BLaER1 treated with 17β-estradiol and CSF1 and Interleukin-3, amounts not matched to agents 10 nM and 100 nM (cell line): Measurements from ENCODE around the gene CTSE.
"Not testable (repeated sequence)": the region's sequence is repeated elsewhere in the genome, so short reads cannot be mapped to it uniquely, and the experiment has no call there.

Experiments
- H3K27ac ChIP-seq, 11 experiments: shearing (Covaris generic); formaldehyde crosslinking; 2 replicates each; pipeline ENCODE4 v1.8.1; 2022
- H3K27me3 ChIP-seq, 11 experiments: shearing (Covaris generic); formaldehyde crosslinking; 2 replicates each; pipeline ENCODE4 v1.8.1; 2022
- H3K36me3 ChIP-seq, 11 experiments: shearing (Covaris generic); formaldehyde crosslinking; 2 replicates each; pipeline ENCODE4 v1.8.1; 2022
- H3K4me1 ChIP-seq, 10 experiments: shearing (Covaris generic); formaldehyde crosslinking; 2 replicates each; pipeline ENCODE4 v1.8.1; 2022
- H3K4me2 ChIP-seq, 11 experiments: shearing (Covaris generic); formaldehyde crosslinking; 2 replicates each; pipeline ENCODE4 v1.8.1; 2022
- H3K4me3 ChIP-seq, 10 experiments: shearing (Covaris generic); formaldehyde crosslinking; 2 replicates each; pipeline ENCODE4 v1.8.1; 2022
- H3K9ac ChIP-seq, 11 experiments: shearing (Covaris generic); formaldehyde crosslinking; 2 replicates each; pipeline ENCODE4 v1.8.1; 2022
- H3K9me3 ChIP-seq, 11 experiments: shearing (Covaris generic); formaldehyde crosslinking; replicated peaks in 1 of 11; 2 replicates each; pipeline ENCODE4 v1.8.1; 2022
- H4K20me1 ChIP-seq, 11 experiments: shearing (Covaris generic); formaldehyde crosslinking; 2 replicates each; pipeline ENCODE4 v1.8.1; 2022
- Cebpa-rat ChIP-seq, 11 experiments: shearing (Covaris generic); IDR thresholded peaks; 2 replicates each; pipeline ENCODE4 v1.8.1; 2022

Gene CTSE

GRCh38 chr1:206002871-206003801 is 20.6 kb downstream of the CTSE start, which contains the start of gene RAB7B:
RAB7B (minus strand) TSS chr1:206003395; CDS start chr1:205994135, 9,260 bp downstream.
- Histone ChIP-seq H3K36me3 (peaks cover 0 to 19% (median 0%) of the 10 kb centered on the region in 11 experiments; a peak in 4 of 22 replicates), H3K4me3 (peak within 1 kb of the TSS in 6 of 10 experiments; percentile 26 to 65 (median 54); a peak in 10 of 20 replicates), H3K9me3 (peaks cover 0 to 4% (median 0%) of the 10 kb centered on the region in 11 experiments; a peak in 2 of 22 replicates), H3K27ac (peak within 1 kb of the TSS in 6 of 11 experiments; percentile 19 to 66 (median 35); a peak in 10 of 22 replicates), H3K27me3 (no peaks in the 10 kb centered on the region), H4K20me1 (peaks cover 0 to under 1% (median 0%) of the 10 kb centered on the region in 11 experiments; a peak in 1 of 22 replicates), H3K9ac (peak within 1 kb of the TSS in 7 of 11 experiments; percentile 6 to 71 (median 28); a peak in 10 of 22 replicates), H3K4me1 (peaks cover 0 to 96% (median 46%) of the 10 kb centered on the region in 10 experiments; a peak in 16 of 20 replicates), H3K4me2 (peak within 1 kb of the TSS in 10 of 11 experiments; percentile 11 to 99 (median 66); a peak in 18 of 22 replicates)
- no peak for TF ChIP-seq Cebpa-rat (IDR thresholded peaks at IDR 0.05)

- Histone ChIP-seq H3K4me2 (peak overlapping the region in 7 of 11 experiments; percentile 54 to 99 (median 80); a peak in 14 of 22 replicates), H3K4me1 (peaks cover 0 to 96% (median 46%) of the 10 kb centered on the region in 10 experiments; a peak in 16 of 20 replicates), H3K4me3 (peak overlapping the region in 6 of 10 experiments; percentile 25 to 65 (median 54); a peak in 10 of 20 replicates), H3K9ac (peak overlapping the region in 4 of 11 experiments; percentile 45 to 71 (median 69); a peak in 7 of 22 replicates), H4K20me1 (peaks cover 0 to 7% (median 0%) of the 10 kb centered on the region in 11 experiments; a peak in 1 of 22 replicates), H3K27ac (peak overlapping the region in 4 of 11 experiments; percentile 20 to 66 (median 60); a peak in 6 of 22 replicates), H3K27me3 (no peaks in the 10 kb centered on the region), H3K9me3 (peaks cover 0 to 14% (median 5%) of the 10 kb centered on the region in 11 experiments; a peak in 16 of 22 replicates), H3K36me3 (peaks cover 0 to 28% (median 0%) of the 10 kb centered on the region in 11 experiments; a peak in 7 of 22 replicates)
- no peak for TF ChIP-seq Cebpa-rat (IDR thresholded peaks at IDR 0.05)
Observed at GRCh38 chr1:206002160-206002559, 21.5 kb downstream of the CTSE start.

GRCh38 chr1:206001476-206001888 is 22.2 kb downstream of the CTSE start:
- Histone ChIP-seq H3K27ac (peak overlapping the region in 7 of 11 experiments; percentile 20 to 66 (median 41); a peak in 9 of 22 replicates), H4K20me1 (peaks cover 0 to 7% (median 0%) of the 10 kb centered on the region in 11 experiments; a peak in 1 of 22 replicates), H3K9me3 (peaks cover 2 to 20% (median 11%) of the 10 kb centered on the region in 11 experiments; a peak in 20 of 22 replicates), H3K4me2 (peak overlapping the region in 7 of 11 experiments; percentile 54 to 99 (median 80); a peak in 13 of 22 replicates), H3K4me3 (peak overlapping the region in 4 of 10 experiments; percentile 51 to 65 (median 60); a peak in 8 of 20 replicates), H3K36me3 (peaks cover 0 to 35% (median 0%) of the 10 kb centered on the region in 11 experiments; a peak in 7 of 22 replicates), H3K9ac (peak overlapping the region in 5 of 11 experiments; percentile 29 to 71 (median 69); a peak in 7 of 22 replicates), H3K4me1 (peaks cover 0 to 93% (median 48%) of the 10 kb centered on the region in 10 experiments; a peak in 16 of 20 replicates), H3K27me3 (no peaks in the 10 kb centered on the region)
- TF ChIP-seq Cebpa-rat (IDR thresholded peaks at IDR 0.05): no peak

- Histone ChIP-seq H3K36me3 (peaks cover 0 to 40% (median 0%) of the 10 kb centered on the region in 11 experiments; a peak in 7 of 22 replicates), H3K4me1 (peaks cover 0 to 89% (median 46%) of the 10 kb centered on the region in 10 experiments; a peak in 16 of 20 replicates), H3K9ac (peak overlapping the region in 2 of 11 experiments; percentile 42 to 44; a peak in 2 of 22 replicates), H3K27ac (peak overlapping the region in 6 of 11 experiments; percentile 7 to 66 (median 38); a peak in 7 of 22 replicates), H3K4me2 (peak overlapping the region in 9 of 11 experiments; percentile 2 to 99 (median 63); a peak in 16 of 22 replicates), H4K20me1 (peaks cover 0 to 12% (median 0%) of the 10 kb centered on the region in 11 experiments; a peak in 2 of 22 replicates), H3K9me3 (peaks cover 4 to 26% (median 15%) of the 10 kb centered on the region in 11 experiments; a peak in 20 of 22 replicates), H3K27me3 (no peaks in the 10 kb centered on the region), H3K4me3 (peak overlapping the region in 4 of 10 experiments; percentile 18 to 65 (median 49); a peak in 6 of 20 replicates)
- no peak for TF ChIP-seq Cebpa-rat (IDR thresholded peaks at IDR 0.05)
Observed at GRCh38 chr1:206000641-206001339, 22.9 kb downstream of the CTSE start.

GRCh38 chr1:205998457-205999241 is 25.0 kb downstream of the CTSE start:
- no peak for TF ChIP-seq Cebpa-rat (IDR thresholded peaks at IDR 0.05)
- Histone ChIP-seq H3K27me3 (no peaks in the 10 kb centered on the region), H3K27ac (no peak overlapping the region), H3K9me3 (peaks cover 4 to 26% (median 15%) of the 10 kb centered on the region in 11 experiments; a peak in 20 of 22 replicates), H3K9ac (no peak overlapping the region; a peak in 1 of 22 replicates), H3K36me3 (peaks cover 0 to 51% (median 0%) of the 10 kb centered on the region in 11 experiments; a peak in 7 of 22 replicates), H3K4me3 (peak overlapping the region in 1 of 10 experiments; percentile 2; a peak in 1 of 20 replicates), H3K4me1 (peaks cover 0 to 69% (median 38%) of the 10 kb centered on the region in 10 experiments; a peak in 16 of 20 replicates), H3K4me2 (peak overlapping the region in 3 of 11 experiments; percentile 3 to 95 (median 64); a peak in 5 of 22 replicates), H4K20me1 (peaks cover 0 to 23% (median 0%) of the 10 kb centered on the region in 11 experiments; a peak in 3 of 22 replicates)

GRCh38 chr1:205996641-205997040 is 27.1 kb downstream of the CTSE start:
- not testable (repeated sequence) for H3K9ac ChIP-seq, H3K4me3 ChIP-seq, H3K27ac ChIP-seq, H3K27me3 ChIP-seq
- Histone ChIP-seq H3K9me3 (peaks cover 4 to 26% (median 15%) of the 10 kb centered on the region in 11 experiments; a peak in 20 of 22 replicates), H3K36me3 (peaks cover 0 to 71% (median 0%) of the 10 kb centered on the region in 11 experiments; a peak in 9 of 22 replicates), H4K20me1 (peaks cover 0 to 23% (median 0%) of the 10 kb centered on the region in 11 experiments; a peak in 3 of 22 replicates), H3K4me1 (peaks cover 0 to 69% (median 21%) of the 10 kb centered on the region in 10 experiments; a peak in 15 of 20 replicates), H3K4me2 (peak overlapping the region in 2 of 11 experiments; percentile 2 to 26; a peak in 1 of 22 replicates)

- Histone ChIP-seq H3K36me3 (peaks cover 0 to 85% (median 0%) of the 10 kb centered on the region in 11 experiments; a peak in 9 of 22 replicates), H3K9ac (no peak overlapping the region), H3K4me1 (peaks cover 3 to 71% (median 25%) of the 10 kb centered on the region in 10 experiments; a peak in 18 of 20 replicates), H3K27me3 (no peaks in the 10 kb centered on the region), H4K20me1 (peaks cover 0 to 41% (median 0%) of the 10 kb centered on the region in 11 experiments; a peak in 4 of 22 replicates), H3K4me3 (no peak overlapping the region), H3K9me3 (peaks cover 4 to 26% (median 15%) of the 10 kb centered on the region in 11 experiments; a peak in 20 of 22 replicates), H3K27ac (no peak overlapping the region), H3K4me2 (peak overlapping the region in 1 of 11 experiments; percentile 17; a peak in 1 of 22 replicates)
- no peak for TF ChIP-seq Cebpa-rat (IDR thresholded peaks at IDR 0.05)
Observed at GRCh38 chr1:205994346-205994745, 29.3 kb downstream of the CTSE start.
